ENCODE data around the gene YPEL2.

DNA sequence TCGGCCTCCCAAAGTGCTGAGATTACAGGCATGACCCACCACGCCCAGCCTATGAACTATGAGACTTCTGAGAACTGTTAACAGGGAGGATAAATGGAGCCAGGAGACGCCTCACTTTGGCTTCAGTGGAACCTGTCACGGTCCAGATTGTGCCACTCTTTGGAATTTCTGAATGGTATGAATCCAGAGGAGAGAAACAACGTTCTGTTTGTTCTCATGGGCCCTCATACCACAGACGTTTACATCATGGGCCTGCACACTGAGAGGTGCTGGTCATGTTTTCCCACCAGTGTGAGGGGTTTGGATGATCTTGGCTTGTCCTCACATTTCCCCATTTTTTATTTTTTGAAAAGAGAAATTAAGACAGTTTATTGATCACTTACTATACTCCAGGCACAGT lies 90.3 kb downstream of the YPEL2 start:
- TF ChIP-seq, protein P1, sequence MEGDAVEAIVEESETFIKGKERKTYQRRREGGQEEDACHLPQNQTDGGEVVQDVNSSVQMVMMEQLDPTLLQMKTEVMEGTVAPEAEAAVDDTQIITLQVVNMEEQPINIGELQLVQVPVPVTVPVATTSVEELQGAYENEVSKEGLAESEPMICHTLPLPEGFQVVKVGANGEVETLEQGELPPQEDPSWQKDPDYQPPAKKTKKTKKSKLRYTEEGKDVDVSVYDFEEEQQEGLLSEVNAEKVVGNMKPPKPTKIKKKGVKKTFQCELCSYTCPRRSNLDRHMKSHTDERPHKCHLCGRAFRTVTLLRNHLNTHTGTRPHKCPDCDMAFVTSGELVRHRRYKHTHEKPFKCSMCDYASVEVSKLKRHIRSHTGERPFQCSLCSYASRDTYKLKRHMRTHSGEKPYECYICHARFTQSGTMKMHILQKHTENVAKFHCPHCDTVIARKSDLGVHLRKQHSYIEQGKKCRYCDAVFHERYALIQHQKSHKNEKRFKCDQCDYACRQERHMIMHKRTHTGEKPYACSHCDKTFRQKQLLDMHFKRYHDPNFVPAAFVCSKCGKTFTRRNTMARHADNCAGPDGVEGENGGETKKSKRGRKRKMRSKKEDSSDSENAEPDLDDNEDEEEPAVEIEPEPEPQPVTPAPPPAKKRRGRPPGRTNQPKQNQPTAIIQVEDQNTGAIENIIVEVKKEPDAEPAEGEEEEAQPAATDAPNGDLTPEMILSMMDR (IDR thresholded peaks at IDR 0.05; ENCODE audit: insufficient read depth, low read length, poor library complexity, severe bottlenecking) = no peak
- TF ChIP-seq EZH2phosphoT487 (conservative IDR thresholded peaks at IDR 0.05; ENCODE audit: low read length) = no peak

Data from SU-DHL-6 (cell line).